Parathyroid adenoma (tissue), 2 donors: Measurements from ENCODE around the gene UHRF2.
"Not testable (repeated sequence)": the region's sequence is repeated elsewhere in the genome, so short reads cannot be mapped to it uniquely, and the experiment has no call there.

Experiments
- H2AFZ ChIP-seq: fragments of 300-600 bp; sonication (generic); one replicate; pipeline ENCODE4 v1.7.0; 2017; ENCODE audit warnings: antibody characterized with exemption, mild to moderate bottlenecking
- H3K27ac ChIP-seq: fragments of 300-600 bp; sonication (generic); one replicate; pipeline ENCODE4 v1.7.0; 2017
- H3K27me3 ChIP-seq: fragments of 300-600 bp; sonication (generic); one replicate; pipeline ENCODE4 v1.7.0; 2017; ENCODE audit warnings: low read length; ENCODE audit not compliant: control insufficient read depth, insufficient read depth
- H3K36me3 ChIP-seq: fragments of 300-600 bp; sonication (generic); one replicate; pipeline ENCODE4 v1.7.0; 2017; ENCODE audit warnings: low read length; ENCODE audit not compliant: control insufficient read depth, insufficient read depth
- H3K4me1 ChIP-seq: fragments of 300-600 bp; sonication (generic); one replicate; pipeline ENCODE4 v1.7.0; 2017; ENCODE audit warnings: control low read depth
- H3K4me2 ChIP-seq: fragments of 300-600 bp; sonication (generic); one replicate; pipeline ENCODE4 v1.7.0; 2017; ENCODE audit warnings: low read length
- H3K4me3 ChIP-seq: fragments of 300-600 bp; sonication (generic); one replicate; pipeline ENCODE4 v1.7.0; 2017; ENCODE audit warnings: low read depth, low read length
- H3K79me2 ChIP-seq: fragments of 300-600 bp; sonication (generic); one replicate; pipeline ENCODE4 v1.7.0; 2017; ENCODE audit warnings: control low read depth
- H3K9ac ChIP-seq: fragments of 300-600 bp; sonication (generic); one replicate; pipeline ENCODE4 v1.7.0; 2017; ENCODE audit warnings: mild to moderate bottlenecking
- H3K9me3 ChIP-seq: fragments of 300-600 bp; sonication (generic); one replicate; pipeline ENCODE4 v1.7.0; 2017; ENCODE audit warnings: low read length; ENCODE audit not compliant: control insufficient read depth
- CTCF ChIP-seq: fragments of 300-600 bp; sonication (generic); IDR thresholded peaks from one replicate; pipeline ENCODE4 v1.7.0; 2017; ENCODE audit warnings: antibody characterized with exemption, mild to moderate bottlenecking
- donor health status: primary hyperparathyroidism.

UHRF2 gene

GRCh38 chr9:6538666-6539071, 125.7 kb downstream of the UHRF2 start:
- Histone ChIP-seq H3K9ac (no peak overlapping the region), H3K4me1 (no peaks in the 10 kb centered on the region), H3K79me2 (no peaks in the 10 kb centered on the region), H3K36me3 (no peaks in the 10 kb centered on the region), H3K27ac (no peak overlapping the region), H3K27me3 (no peaks in the 10 kb centered on the region), H3K9me3 (no peaks in the 10 kb centered on the region), H2AFZ (no peak overlapping the region), H3K4me3 (no peak overlapping the region), H3K4me2 (no peak overlapping the region)
- no peak for TF ChIP-seq CTCF

- H3K4me1 ChIP-seq, H3K36me3 ChIP-seq, H2AFZ ChIP-seq, H3K4me3 ChIP-seq, H3K79me2 ChIP-seq, H3K27me3 ChIP-seq, H3K4me2 ChIP-seq, H3K9ac ChIP-seq, H3K9me3 ChIP-seq, H3K27ac ChIP-seq: not testable (repeated sequence)
Observed at GRCh38 chr9:6542617-6543016, 129.6 kb downstream of the UHRF2 start.

GRCh38 chr9:6543204-6543603, 130.2 kb downstream of the UHRF2 start:
- H3K9me3 ChIP-seq, result no peaks in the 10 kb centered on the region
- H3K27ac ChIP-seq, result no peak overlapping the region
- H3K79me2 ChIP-seq, result no peaks in the 10 kb centered on the region
- H3K4me3 ChIP-seq, result no peak overlapping the region
- no peaks in the 10 kb centered on the region for H3K36me3 ChIP-seq
- H3K4me1 ChIP-seq, result no peaks in the 10 kb centered on the region
- H2AFZ ChIP-seq, result no peak overlapping the region
- H3K27me3 ChIP-seq, result no peaks in the 10 kb centered on the region
- no peak overlapping the region for H3K4me2 ChIP-seq
- H3K9ac ChIP-seq, result no peak overlapping the region
- TF ChIP-seq CTCF, result no peak

- H3K27ac ChIP-seq, result no peak overlapping the region
- no peaks in the 10 kb centered on the region for H3K27me3 ChIP-seq
- H3K4me3 ChIP-seq, result no peak overlapping the region
- no peak overlapping the region for H3K9ac ChIP-seq
- no peak for TF ChIP-seq CTCF
- H3K79me2 ChIP-seq, result no peaks in the 10 kb centered on the region
- no peak overlapping the region for H3K4me2 ChIP-seq
- H3K36me3 ChIP-seq, result no peaks in the 10 kb centered on the region
- no peaks in the 10 kb centered on the region for H3K9me3 ChIP-seq
- no peak overlapping the region for H2AFZ ChIP-seq
- H3K4me1 ChIP-seq, result no peaks in the 10 kb centered on the region
Observed at GRCh38 chr9:6545017-6545691, 132.2 kb downstream of the UHRF2 start.

GRCh38 chr9:6549106-6549800, 136.3 kb downstream of the UHRF2 start:
- Histone ChIP-seq H3K9ac (no peak overlapping the region), H3K27me3 (no peaks in the 10 kb centered on the region), H2AFZ (no peak overlapping the region), H3K9me3 (no peaks in the 10 kb centered on the region), H3K27ac (no peak overlapping the region), H3K4me3 (no peak overlapping the region), H3K4me1 (no peaks in the 10 kb centered on the region), H3K79me2 (no peaks in the 10 kb centered on the region), H3K4me2 (no peak overlapping the region), H3K36me3 (no peaks in the 10 kb centered on the region)
- TF ChIP-seq CTCF, result no peak
